Activated naive CD8-positive, alpha-beta T cell treated with anti-CD3 and anti-CD28 coated beads for 36 hours (primary cell): ENCODE measurements around the gene SLC5A5. TPM values are rescaled to one million over a fixed set of nuclear protein-coding genes. Genes with fewer than 3 reads are reported as not detected.
"Not testable (repeated sequence)": the region's sequence is repeated elsewhere in the genome, so short reads cannot be mapped to it uniquely, and the experiment has no call there.

Experiments
- DNase-seq: peaks from one replicate; pipeline ENCODE4 v3.0.0; 2021
- H3K27ac Mint-ChIP-seq: one replicate; pipeline ENCODE4 v1.8.0; 2022; ENCODE audit warnings: mild to moderate bottlenecking, moderate library complexity, mixed read lengths
- H3K27me3 Mint-ChIP-seq: one replicate; pipeline ENCODE4 v1.8.0; 2022; ENCODE audit warnings: mild to moderate bottlenecking, mixed read lengths
- H3K36me3 Mint-ChIP-seq: one replicate; pipeline ENCODE4 v1.8.0; 2021; ENCODE audit warnings: mild to moderate bottlenecking, mixed read lengths
- H3K4me1 Mint-ChIP-seq: one replicate; pipeline ENCODE4 v1.8.0; 2021; ENCODE audit warnings: mixed read lengths
- H3K4me3 Mint-ChIP-seq: one replicate; pipeline ENCODE4 v1.8.0; 2022; ENCODE audit warnings: mild to moderate bottlenecking, moderate library complexity, mixed read lengths
- H3K9me3 Mint-ChIP-seq: one replicate; pipeline ENCODE4 v1.8.0; 2022; ENCODE audit warnings: mixed read lengths
- total RNA-seq, 2 experiments: library from RNA; stranded (reverse); gene quantifications; one replicate each; pipeline ENCODE4 v1.2.3, GENCODE V29; 2021

The SLC5A5 gene
- total RNA-seq, 2 experiments from 2014 or later = 1.5 to 1.7 TPM

GRCh38 chr19:17874758-17875135, 3.0 kb downstream of the SLC5A5 start:
- no peaks in the 10 kb centered on the region for H3K9me3 Mint-ChIP-seq
- no peak overlapping the region for H3K4me3 Mint-ChIP-seq
- no peak overlapping the region for H3K27ac Mint-ChIP-seq
- no peak for DNase-seq
- H3K4me1 Mint-ChIP-seq = peaks cover 10% of the 10 kb centered on the region
- H3K27me3 Mint-ChIP-seq = no peaks in the 10 kb centered on the region
- H3K36me3 Mint-ChIP-seq = no peaks in the 10 kb centered on the region

- Mint-ChIP-seq H3K9me3 (no peaks in the 10 kb centered on the region), H3K4me3 (no peak overlapping the region), H3K4me1 (peaks cover 3% of the 10 kb centered on the region), H3K36me3 (no peaks in the 10 kb centered on the region), H3K27ac (no peak overlapping the region), H3K27me3 (no peaks in the 10 kb centered on the region)
- no peak for DNase-seq
Observed at GRCh38 chr19:17877696-17878095, 6.0 kb downstream of the SLC5A5 start.

GRCh38 chr19:17879466-17879865, 7.7 kb downstream of the SLC5A5 start:
- Mint-ChIP-seq H3K36me3 (no peaks in the 10 kb centered on the region), H3K4me3 (no peak overlapping the region), H3K27me3 (no peaks in the 10 kb centered on the region), H3K4me1 (peaks cover 1% of the 10 kb centered on the region), H3K9me3 (no peaks in the 10 kb centered on the region), H3K27ac (no peak overlapping the region)
- DNase-seq = no peak

GRCh38 chr19:17881701-17882100, 10.0 kb downstream of the SLC5A5 start:
- DNase-seq = no peak
- Mint-ChIP-seq H3K27ac (no peak overlapping the region), H3K9me3 (no peaks in the 10 kb centered on the region), H3K27me3 (no peaks in the 10 kb centered on the region), H3K36me3 (no peaks in the 10 kb centered on the region), H3K4me1 (no peaks in the 10 kb centered on the region), H3K4me3 (no peak overlapping the region)

- Mint-ChIP-seq H3K4me1 (no peaks in the 10 kb centered on the region), H3K27ac (no peak overlapping the region), H3K9me3 (no peaks in the 10 kb centered on the region), H3K27me3 (no peaks in the 10 kb centered on the region), H3K4me3 (no peak overlapping the region), H3K36me3 (peaks cover 3% of the 10 kb centered on the region)
- DNase-seq = no peak
Observed at GRCh38 chr19:17883627-17884410, 12.1 kb downstream of the SLC5A5 start.

- no peaks in the 10 kb centered on the region for H3K4me1 Mint-ChIP-seq
- peaks cover 9% of the 10 kb centered on the region for H3K36me3 Mint-ChIP-seq
- no peak overlapping the region for H3K27ac Mint-ChIP-seq
- no peaks in the 10 kb centered on the region for H3K27me3 Mint-ChIP-seq
- no peak for DNase-seq
- no peak overlapping the region for H3K4me3 Mint-ChIP-seq
- no peaks in the 10 kb centered on the region for H3K9me3 Mint-ChIP-seq
Observed at GRCh38 chr19:17886515-17886914, 14.8 kb downstream of the SLC5A5 start.

- H3K4me1 Mint-ChIP-seq, H3K27ac Mint-ChIP-seq, DNase-seq, H3K27me3 Mint-ChIP-seq, H3K9me3 Mint-ChIP-seq, H3K36me3 Mint-ChIP-seq, H3K4me3 Mint-ChIP-seq: not testable (repeated sequence)
Observed at GRCh38 chr19:17887221-17887620, 15.5 kb downstream of the SLC5A5 start.

- Mint-ChIP-seq H3K36me3 (peaks cover 9% of the 10 kb centered on the region), H3K27me3 (no peaks in the 10 kb centered on the region), H3K4me1 (no peaks in the 10 kb centered on the region), H3K9me3 (no peaks in the 10 kb centered on the region), H3K4me3 (no peak overlapping the region), H3K27ac (no peak overlapping the region)
- DNase-seq = no peak
Observed at GRCh38 chr19:17888260-17888659, 16.5 kb downstream of the SLC5A5 start.

GRCh38 chr19:17889609-17890214, 18.0 kb downstream of the SLC5A5 start:
- Mint-ChIP-seq H3K27ac (no peak overlapping the region), H3K4me1 (no peaks in the 10 kb centered on the region), H3K36me3 (peaks cover 9% of the 10 kb centered on the region), H3K27me3 (no peaks in the 10 kb centered on the region), H3K4me3 (no peak overlapping the region), H3K9me3 (no peaks in the 10 kb centered on the region)
- DNase-seq = no peak

GRCh38 chr19:17893766-17894165, 22.0 kb downstream of the SLC5A5 start:
- Mint-ChIP-seq H3K27me3 (no peaks in the 10 kb centered on the region), H3K9me3 (no peaks in the 10 kb centered on the region), H3K4me1 (no peaks in the 10 kb centered on the region), H3K27ac (no peak overlapping the region), H3K4me3 (no peak overlapping the region), H3K36me3 (peaks cover 6% of the 10 kb centered on the region)
- DNase-seq = no peak

GRCh38 chr19:17902701-17903100, 31.0 kb downstream of the SLC5A5 start:
- Mint-ChIP-seq H3K36me3 (no peaks in the 10 kb centered on the region), H3K27ac (no peak overlapping the region), H3K9me3 (no peaks in the 10 kb centered on the region), H3K4me1 (no peaks in the 10 kb centered on the region), H3K27me3 (peaks cover 28% of the 10 kb centered on the region), H3K4me3 (no peak overlapping the region)
- DNase-seq = no peak

- no peaks in the 10 kb centered on the region for H3K4me1 Mint-ChIP-seq
- DNase-seq = no peak
- peaks cover 8% of the 10 kb centered on the region for H3K27me3 Mint-ChIP-seq
- H3K9me3 Mint-ChIP-seq = peaks cover 5% of the 10 kb centered on the region
- H3K27ac Mint-ChIP-seq = no peak overlapping the region
- H3K4me3 Mint-ChIP-seq = no peak overlapping the region
- H3K36me3 Mint-ChIP-seq = peaks cover 3% of the 10 kb centered on the region
Observed at GRCh38 chr19:17908244-17908643, 36.5 kb downstream of the SLC5A5 start.

- H3K27me3 Mint-ChIP-seq = peaks cover under 1% of the 10 kb centered on the region
- peaks cover 5% of the 10 kb centered on the region for H3K36me3 Mint-ChIP-seq
- H3K27ac Mint-ChIP-seq = no peak overlapping the region
- H3K4me1 Mint-ChIP-seq = no peaks in the 10 kb centered on the region
- no peak overlapping the region for H3K4me3 Mint-ChIP-seq
- H3K9me3 Mint-ChIP-seq = peaks cover 10% of the 10 kb centered on the region
- no peak for DNase-seq
Observed at GRCh38 chr19:17909003-17909732, 37.4 kb downstream of the SLC5A5 start.

- Mint-ChIP-seq H3K9me3 (peaks cover 10% of the 10 kb centered on the region), H3K4me1 (no peaks in the 10 kb centered on the region), H3K4me3 (no peak overlapping the region), H3K36me3 (peaks cover 5% of the 10 kb centered on the region), H3K27me3 (no peaks in the 10 kb centered on the region), H3K27ac (no peak overlapping the region)
- DNase-seq = no peak
Observed at GRCh38 chr19:17910791-17911360, 39.1 kb downstream of the SLC5A5 start.

- Mint-ChIP-seq H3K4me1 (no peaks in the 10 kb centered on the region), H3K36me3 (peaks cover 2% of the 10 kb centered on the region), H3K4me3 (no peak overlapping the region), H3K9me3 (peaks cover 7% of the 10 kb centered on the region), H3K27ac (no peak overlapping the region), H3K27me3 (peaks cover 10% of the 10 kb centered on the region)
- no peak for DNase-seq
Observed at GRCh38 chr19:17915940-17916593, 44.3 kb downstream of the SLC5A5 start.
